H1 (cell line): ENCODE measurements around the gene SLC6A19. TPM values are rescaled to one million over a fixed set of nuclear protein-coding genes. Genes with fewer than 3 reads are reported as not detected.

Source experiments
- CHD7 ChIP-seq: fragments of 300-600 bp; sonication (generic); IDR thresholded peaks from 2 replicates; pipeline ENCODE4 v1.7.1; 2012; ENCODE audit warnings: low read length, moderate library complexity, mild to moderate bottlenecking, inconsistent platforms; ENCODE audit not compliant: insufficient replicate concordance
- RAD21 ChIP-seq, 2 experiments: IDR thresholded peaks in 1 of 2; conservative IDR thresholded peaks in 1 of 2; 2 replicates each; pipeline ENCODE4 v1.6.1; 2011; ENCODE audit warnings: low read depth in 2 of 2, low read length in 2 of 2, improper control_type of control experiment in 1 of 2, inconsistent platforms in 1 of 2, mild to moderate bottlenecking in 1 of 2, moderate library complexity in 1 of 2
- RFX5 ChIP-seq: IDR thresholded peaks from 2 replicates; pipeline ENCODE4 v1.6.1; 2011; ENCODE audit warnings: low read depth, low read length, improper control_type of control experiment, borderline replicate concordance
- TBP ChIP-seq: IDR thresholded peaks from 2 replicates; pipeline ENCODE4 v1.6.1; 2011; ENCODE audit warnings: low read depth, low read length, improper control_type of control experiment
- polyA plus RNA-seq, 7 experiments: library from polyadenylated mRNA; depleted of rRNA in 3 of 7; stranded (reverse) in 5 of 7; unstranded in 2 of 7; fragments of >200 nt in 5 of 7; fragments of 200-250 nt in 2 of 7; gene quantifications; 1 replicate in 5 of 7; 2 replicates in 1 of 7; 4 replicates in 1 of 7; pipeline versions ENCODE4 v1.2.1 to v1.2.3, GENCODE V29; 2011 to 2013; ENCODE audit warnings: missing spikeins in 2 of 7, mixed read lengths in 2 of 7
- total RNA-seq: library from RNA; stranded (reverse); fragmentation: NEBNext Ultra II Directional; extraction: Animal tissue kit (Norgen Biotek cat#: 25700); gene quantifications from 2 replicates; pipeline ENCODE4 v1.2.1, GENCODE V29; 2021

Gene SLC6A19
- total and polyA plus RNA-seq, 2 of the 8 experiments (the other 6 are each of a cell fraction or from before 2014, with no cell fraction given), result 0.02 TPM; not detected in 1

GRCh38 chr5:1244255-1244654 is 42.9 kb downstream of the SLC6A19 start (continued):
- TF ChIP-seq CHD7 (no peak), RFX5 (no peak), TBP (no peak), RAD21 (IDR thresholded peaks at IDR 0.05 in 1 of 2, conservative IDR thresholded peaks at IDR 0.05 in 1 of 2; ENCODE audit: low read depth in 2 of 2, low read length in 2 of 2) (no peak)
